DOHH2 (cell line): Measurements from ENCODE around the gene COL5A2.

Source experiments
- CTCF ChIP-seq: fragments of 200-600 bp; sonication (generic); IDR thresholded peaks from one replicate; pipeline ENCODE4 v1.5.1; 2014; ENCODE audit warnings: antibody characterized with exemption, mild to moderate bottlenecking, low read depth, low read length; ENCODE audit not compliant: poor library complexity, severe bottlenecking
- EZH2phosphoT487 ChIP-seq: fragments of 200-600 bp; sonication (generic); IDR thresholded peaks from 2 replicates; pipeline ENCODE4 v1.6.1; 2017; ENCODE audit warnings: borderline replicate concordance, mild to moderate bottlenecking, antibody characterized with exemption, low read length, moderate library complexity, mixed read lengths

- TF ChIP-seq EZH2phosphoT487 (no peak), CTCF (no peak)
Observed at GRCh38 chr2:189162566-189162965, 17.0 kb downstream of the COL5A2 start.
